GM19043 (cell line): ENCODE results near the gene NASP.

Experiments used
- ATAC-seq: cut with Tn5 transposase; IDR thresholded peaks from one replicate; pipeline ENCODE4 v1.9.1; 2021; ENCODE audit warnings: low read depth; ENCODE audit not compliant: unreplicated experiment

Gene NASP

GRCh38 chr1:45619149-45619921 is 35.5 kb downstream of the NASP start:
- no peak for ATAC-seq

GRCh38 chr1:45620588-45621500 is 37.0 kb downstream of the NASP start:
- no peak for ATAC-seq

- no peak for ATAC-seq
These were observed 37.6 kb downstream of the NASP start for GRCh38 chr1:45621501-45621836.

GRCh38 chr1:45621895-45622523 is 38.2 kb downstream of the NASP start:
- no peak for ATAC-seq

- no peak for ATAC-seq
These were observed 38.9 kb downstream of the NASP start for GRCh38 chr1:45622524-45623394.

- no peak for ATAC-seq
These were observed 40.1 kb downstream of the NASP start, which contains the start of gene CCDC17 for GRCh38 chr1:45623972-45624371. TSS of gene CCDC17 (minus strand) at chr1:45624054. CDS start at chr1:45623909, 145 bp downstream.

GRCh38 chr1:45629035-45629434 is 45.2 kb downstream of the NASP start:
- ATAC-seq = no peak

GRCh38 chr1:45630429-45630828 is 46.6 kb downstream of the NASP start:
- ATAC-seq = no peak

GRCh38 chr1:45635211-45635610 is 51.4 kb downstream of the NASP start:
- no peak for ATAC-seq

- ATAC-seq = no peak
These were observed 56.5 kb downstream of the NASP start for GRCh38 chr1:45640293-45640692.

- ATAC-seq = no peak
These were observed 59.5 kb downstream of the NASP start for GRCh38 chr1:45643321-45643720.

- no peak for ATAC-seq
These were observed 60.1 kb downstream of the NASP start for GRCh38 chr1:45643978-45644377.

GRCh38 chr1:45644661-45645060 is 60.8 kb downstream of the NASP start:
- ATAC-seq = no peak

- no peak for ATAC-seq
These were observed 63.6 kb downstream of the NASP start for GRCh38 chr1:45647248-45648021.

GRCh38 chr1:45654540-45655280 is 70.9 kb downstream of the NASP start:
- ATAC-seq = no peak

- no peak for ATAC-seq
These were observed 72.9 kb downstream of the NASP start for GRCh38 chr1:45656573-45657226.

GRCh38 chr1:45658171-45658570 is 74.3 kb downstream of the NASP start:
- ATAC-seq = no peak

- no peak for ATAC-seq
These were observed 75.4 kb downstream of the NASP start for GRCh38 chr1:45659222-45659621.
